ENCODE results near the gene RIBC2.

Gene RIBC2

DNA sequence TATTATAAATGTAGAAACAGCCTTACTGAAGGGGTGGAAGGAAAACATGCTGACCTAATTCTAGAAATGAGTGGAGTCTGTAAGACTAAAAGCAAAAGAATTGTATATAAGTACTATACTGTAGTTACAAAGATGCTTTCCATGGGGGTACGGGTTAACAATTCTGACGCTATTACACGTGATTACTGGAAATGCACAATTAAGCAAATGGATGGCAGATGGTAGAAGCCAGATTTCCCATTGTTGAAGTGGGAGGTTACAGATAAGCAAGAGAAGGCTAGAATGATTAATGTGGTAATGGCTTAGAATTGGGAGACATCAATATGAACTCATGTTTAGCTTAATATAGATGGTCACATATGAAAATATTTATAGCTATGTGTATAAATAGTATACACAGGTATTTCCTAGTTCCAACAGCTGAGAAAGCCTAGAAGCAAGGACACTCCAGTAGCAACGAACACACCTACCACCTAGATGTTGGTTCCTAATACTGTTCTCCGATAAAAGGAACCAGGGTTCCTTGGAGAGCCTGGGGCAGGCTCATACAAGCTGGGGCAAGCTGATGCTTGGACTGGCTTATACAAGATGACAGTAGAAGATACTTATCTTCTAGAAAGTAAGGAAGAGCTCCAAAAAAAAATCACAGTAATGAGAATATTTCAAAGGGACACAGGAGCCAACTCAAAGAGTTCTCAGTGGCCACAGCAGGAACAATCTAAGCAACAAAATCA lies 13.6 kb upstream of the RIBC2 start:
- Histone ChIP-seq H3K9ac (ENCODE audit: low read length) (no peak overlapping the region), H3K36me3 (replicated peaks; ENCODE audit: insufficient read depth, low read length) (no peaks in the 10 kb centered on the region), H3K4me3 (ENCODE audit: low read length) (no peak overlapping the region), H3K9me2 (replicated peaks; ENCODE audit: insufficient read depth, low read length) (no peaks in the 10 kb centered on the region), H2AFZ (ENCODE audit: low read length) (no peak overlapping the region), H3K27ac (ENCODE audit: low read length) (no peak overlapping the region), H3K79me2 (ENCODE audit: low read length) (no peaks in the 10 kb centered on the region), H3K9me3 (replicated peaks; ENCODE audit: insufficient read depth, low read length) (no peaks in the 10 kb centered on the region), H3K27me3 (replicated peaks; ENCODE audit: insufficient read depth, low read length) (no peaks in the 10 kb centered on the region), H3F3A (ENCODE audit: insufficient read depth, low read length) (no peaks in the 10 kb centered on the region), H3K4me1 (ENCODE audit: low read length) (no peaks in the 10 kb centered on the region), H3K4me2 (ENCODE audit: low read depth, low read length) (no peak overlapping the region), H4K20me1 (ENCODE audit: insufficient read depth, low read length) (no peaks in the 10 kb centered on the region)
- TF ChIP-seq, protein P1, sequence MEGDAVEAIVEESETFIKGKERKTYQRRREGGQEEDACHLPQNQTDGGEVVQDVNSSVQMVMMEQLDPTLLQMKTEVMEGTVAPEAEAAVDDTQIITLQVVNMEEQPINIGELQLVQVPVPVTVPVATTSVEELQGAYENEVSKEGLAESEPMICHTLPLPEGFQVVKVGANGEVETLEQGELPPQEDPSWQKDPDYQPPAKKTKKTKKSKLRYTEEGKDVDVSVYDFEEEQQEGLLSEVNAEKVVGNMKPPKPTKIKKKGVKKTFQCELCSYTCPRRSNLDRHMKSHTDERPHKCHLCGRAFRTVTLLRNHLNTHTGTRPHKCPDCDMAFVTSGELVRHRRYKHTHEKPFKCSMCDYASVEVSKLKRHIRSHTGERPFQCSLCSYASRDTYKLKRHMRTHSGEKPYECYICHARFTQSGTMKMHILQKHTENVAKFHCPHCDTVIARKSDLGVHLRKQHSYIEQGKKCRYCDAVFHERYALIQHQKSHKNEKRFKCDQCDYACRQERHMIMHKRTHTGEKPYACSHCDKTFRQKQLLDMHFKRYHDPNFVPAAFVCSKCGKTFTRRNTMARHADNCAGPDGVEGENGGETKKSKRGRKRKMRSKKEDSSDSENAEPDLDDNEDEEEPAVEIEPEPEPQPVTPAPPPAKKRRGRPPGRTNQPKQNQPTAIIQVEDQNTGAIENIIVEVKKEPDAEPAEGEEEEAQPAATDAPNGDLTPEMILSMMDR (IDR thresholded peaks at IDR 0.05; ENCODE audit: low read length): no peak
- TF ChIP-seq EZH2phosphoT487 (IDR thresholded peaks at IDR 0.05; ENCODE audit: low read length) (no peak), EZH2 (optimal IDR thresholded peaks at IDR 0.05; ENCODE audit: low read depth, low read length) (no peak)
- no peak for DNase-seq

DNA sequence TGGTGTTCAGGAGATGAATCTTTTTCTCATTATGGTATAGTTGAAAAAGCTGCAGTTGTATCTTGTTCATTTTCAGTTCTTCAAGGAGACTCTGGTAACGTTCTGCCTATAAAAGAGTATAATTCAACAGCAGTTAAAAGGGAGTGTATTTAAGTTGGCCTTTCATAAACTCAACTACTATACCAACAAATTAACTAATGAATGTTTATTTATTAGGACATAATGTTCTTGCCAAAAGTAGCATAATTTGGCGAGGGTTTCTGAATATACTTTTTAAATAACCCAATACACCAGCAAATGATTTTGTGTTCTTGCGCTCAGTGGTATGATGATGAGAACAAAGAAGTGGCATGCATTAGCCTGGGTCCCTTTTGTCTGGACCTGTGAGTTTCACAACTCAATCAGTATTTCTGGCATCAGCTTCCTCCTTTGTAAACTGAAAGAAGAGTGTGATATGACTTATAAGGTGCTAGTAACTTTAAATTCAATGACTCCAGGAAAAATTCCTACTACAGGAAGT lies 11.0 kb upstream of the RIBC2 start:
- H3K4me1 ChIP-seq (ENCODE audit: low read length): no peaks in the 10 kb centered on the region
- no peak overlapping the region for H3K9ac ChIP-seq (ENCODE audit: low read length)
- no peaks in the 10 kb centered on the region for H4K20me1 ChIP-seq (ENCODE audit: insufficient read depth, low read length)
- TF ChIP-seq EZH2 (optimal IDR thresholded peaks at IDR 0.05; ENCODE audit: low read depth, low read length): no peak
- TF ChIP-seq, protein P1 (IDR thresholded peaks at IDR 0.05; ENCODE audit: low read length): no peak
- H3K4me3 ChIP-seq (ENCODE audit: low read length): no peak overlapping the region
- H3K79me2 ChIP-seq (ENCODE audit: low read length): no peaks in the 10 kb centered on the region
- no peak for DNase-seq
- no peaks in the 10 kb centered on the region for H3K9me3 ChIP-seq (replicated peaks; ENCODE audit: insufficient read depth, low read length)
- no peak overlapping the region for H2AFZ ChIP-seq (ENCODE audit: low read length)
- no peaks in the 10 kb centered on the region for H3K9me2 ChIP-seq (replicated peaks; ENCODE audit: insufficient read depth, low read length)
- H3F3A ChIP-seq (ENCODE audit: insufficient read depth, low read length): no peaks in the 10 kb centered on the region
- H3K4me2 ChIP-seq (ENCODE audit: low read depth, low read length): no peak overlapping the region
- no peaks in the 10 kb centered on the region for H3K36me3 ChIP-seq (replicated peaks; ENCODE audit: insufficient read depth, low read length)
- no peak overlapping the region for H3K27ac ChIP-seq (ENCODE audit: low read length)
- H3K27me3 ChIP-seq (replicated peaks; ENCODE audit: insufficient read depth, low read length): no peaks in the 10 kb centered on the region

DNA sequence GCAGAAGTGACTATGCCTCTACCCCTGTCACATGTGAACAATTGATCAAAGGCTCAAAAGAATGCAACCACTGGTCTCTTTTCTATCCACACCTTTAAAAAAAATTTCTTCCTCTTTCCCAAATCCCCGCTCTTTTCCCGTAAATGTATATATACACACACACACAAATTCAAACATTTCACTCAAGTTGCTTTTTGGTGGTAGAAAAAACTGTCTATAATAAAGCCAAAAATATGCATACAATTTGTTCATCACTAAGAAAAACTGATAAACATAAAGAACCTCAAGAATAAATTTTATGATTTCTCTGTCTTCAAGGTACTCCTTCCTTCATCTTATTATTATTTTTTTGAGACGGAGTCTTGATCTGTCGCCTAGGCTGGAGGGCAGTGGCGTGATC lies 5.7 kb upstream of the RIBC2 start:
- no peak overlapping the region for H3K4me2 ChIP-seq (ENCODE audit: low read depth, low read length)
- DNase-seq: no peak
- TF ChIP-seq, protein P1 (IDR thresholded peaks at IDR 0.05; ENCODE audit: low read length): no peak
- TF ChIP-seq EZH2phosphoT487 (IDR thresholded peaks at IDR 0.05; ENCODE audit: low read length) (no peak), EZH2 (optimal IDR thresholded peaks at IDR 0.05; ENCODE audit: low read depth, low read length) (no peak)
- no peak overlapping the region for H3K27ac ChIP-seq (ENCODE audit: low read length)
- H3K36me3 ChIP-seq (replicated peaks; ENCODE audit: insufficient read depth, low read length): no peaks in the 10 kb centered on the region
- H3K9me3 ChIP-seq (replicated peaks; ENCODE audit: insufficient read depth, low read length): no peaks in the 10 kb centered on the region
- no peak overlapping the region for H3K4me3 ChIP-seq (ENCODE audit: low read length)
- no peaks in the 10 kb centered on the region for H4K20me1 ChIP-seq (ENCODE audit: insufficient read depth, low read length)
- H3K4me1 ChIP-seq (ENCODE audit: low read length): no peaks in the 10 kb centered on the region
- no peaks in the 10 kb centered on the region for H3K27me3 ChIP-seq (replicated peaks; ENCODE audit: insufficient read depth, low read length)
- no peak overlapping the region for H2AFZ ChIP-seq (ENCODE audit: low read length)
- no peaks in the 10 kb centered on the region for H3F3A ChIP-seq (ENCODE audit: insufficient read depth, low read length)
- no peaks in the 10 kb centered on the region for H3K79me2 ChIP-seq (ENCODE audit: low read length)
- no peaks in the 10 kb centered on the region for H3K9me2 ChIP-seq (replicated peaks; ENCODE audit: insufficient read depth, low read length)
- no peak overlapping the region for H3K9ac ChIP-seq (ENCODE audit: low read length)
